Measurements from ENCODE around the gene MGAT3. TPM values are rescaled to one million over a fixed set of nuclear protein-coding genes. Genes with fewer than 3 reads are reported as not detected.

The MGAT3 gene
- total and polyA plus RNA-seq, 2 of the 13 experiments (the other 11 are each of a cell fraction or from before 2014, with no cell fraction given) = 0.11 to 0.15 TPM

DNA sequence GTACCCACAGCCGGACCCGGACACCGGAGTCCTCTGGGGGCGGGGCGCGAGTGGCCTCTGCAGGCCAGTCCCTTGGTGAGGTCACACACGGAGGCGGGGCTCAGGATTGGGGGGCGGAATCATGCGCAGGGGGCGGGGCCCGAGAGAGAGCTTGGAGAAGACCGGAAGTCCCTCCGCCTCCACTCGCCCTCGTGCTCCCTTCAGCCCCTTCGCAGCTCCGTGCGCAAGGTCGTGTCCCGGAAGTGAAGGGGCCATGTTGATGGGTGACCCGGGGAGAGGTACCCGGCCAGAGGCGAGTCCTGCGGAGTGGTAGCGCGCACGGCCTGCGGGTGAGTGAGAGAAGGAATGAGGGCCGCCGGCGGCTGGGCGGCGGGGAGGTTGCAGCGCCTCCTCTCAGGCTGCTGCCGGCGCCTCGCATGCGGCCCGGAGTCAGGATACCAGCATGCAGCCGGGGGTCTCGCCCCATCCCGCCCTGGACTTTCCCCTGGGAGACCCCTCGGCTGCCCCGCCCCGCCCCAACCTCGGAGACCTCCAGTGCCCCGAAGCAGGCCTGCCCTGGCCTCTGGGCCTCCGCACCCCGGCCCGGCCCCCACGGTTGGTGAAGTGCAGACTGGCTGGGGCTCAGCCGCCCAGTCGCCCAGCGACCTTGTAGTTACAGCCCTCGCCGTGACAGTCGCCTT lies 45.4 kb downstream of the MGAT3 start, which contains the start of gene MIEF1 (continued):
- TF ChIP-seq, protein P1, sequence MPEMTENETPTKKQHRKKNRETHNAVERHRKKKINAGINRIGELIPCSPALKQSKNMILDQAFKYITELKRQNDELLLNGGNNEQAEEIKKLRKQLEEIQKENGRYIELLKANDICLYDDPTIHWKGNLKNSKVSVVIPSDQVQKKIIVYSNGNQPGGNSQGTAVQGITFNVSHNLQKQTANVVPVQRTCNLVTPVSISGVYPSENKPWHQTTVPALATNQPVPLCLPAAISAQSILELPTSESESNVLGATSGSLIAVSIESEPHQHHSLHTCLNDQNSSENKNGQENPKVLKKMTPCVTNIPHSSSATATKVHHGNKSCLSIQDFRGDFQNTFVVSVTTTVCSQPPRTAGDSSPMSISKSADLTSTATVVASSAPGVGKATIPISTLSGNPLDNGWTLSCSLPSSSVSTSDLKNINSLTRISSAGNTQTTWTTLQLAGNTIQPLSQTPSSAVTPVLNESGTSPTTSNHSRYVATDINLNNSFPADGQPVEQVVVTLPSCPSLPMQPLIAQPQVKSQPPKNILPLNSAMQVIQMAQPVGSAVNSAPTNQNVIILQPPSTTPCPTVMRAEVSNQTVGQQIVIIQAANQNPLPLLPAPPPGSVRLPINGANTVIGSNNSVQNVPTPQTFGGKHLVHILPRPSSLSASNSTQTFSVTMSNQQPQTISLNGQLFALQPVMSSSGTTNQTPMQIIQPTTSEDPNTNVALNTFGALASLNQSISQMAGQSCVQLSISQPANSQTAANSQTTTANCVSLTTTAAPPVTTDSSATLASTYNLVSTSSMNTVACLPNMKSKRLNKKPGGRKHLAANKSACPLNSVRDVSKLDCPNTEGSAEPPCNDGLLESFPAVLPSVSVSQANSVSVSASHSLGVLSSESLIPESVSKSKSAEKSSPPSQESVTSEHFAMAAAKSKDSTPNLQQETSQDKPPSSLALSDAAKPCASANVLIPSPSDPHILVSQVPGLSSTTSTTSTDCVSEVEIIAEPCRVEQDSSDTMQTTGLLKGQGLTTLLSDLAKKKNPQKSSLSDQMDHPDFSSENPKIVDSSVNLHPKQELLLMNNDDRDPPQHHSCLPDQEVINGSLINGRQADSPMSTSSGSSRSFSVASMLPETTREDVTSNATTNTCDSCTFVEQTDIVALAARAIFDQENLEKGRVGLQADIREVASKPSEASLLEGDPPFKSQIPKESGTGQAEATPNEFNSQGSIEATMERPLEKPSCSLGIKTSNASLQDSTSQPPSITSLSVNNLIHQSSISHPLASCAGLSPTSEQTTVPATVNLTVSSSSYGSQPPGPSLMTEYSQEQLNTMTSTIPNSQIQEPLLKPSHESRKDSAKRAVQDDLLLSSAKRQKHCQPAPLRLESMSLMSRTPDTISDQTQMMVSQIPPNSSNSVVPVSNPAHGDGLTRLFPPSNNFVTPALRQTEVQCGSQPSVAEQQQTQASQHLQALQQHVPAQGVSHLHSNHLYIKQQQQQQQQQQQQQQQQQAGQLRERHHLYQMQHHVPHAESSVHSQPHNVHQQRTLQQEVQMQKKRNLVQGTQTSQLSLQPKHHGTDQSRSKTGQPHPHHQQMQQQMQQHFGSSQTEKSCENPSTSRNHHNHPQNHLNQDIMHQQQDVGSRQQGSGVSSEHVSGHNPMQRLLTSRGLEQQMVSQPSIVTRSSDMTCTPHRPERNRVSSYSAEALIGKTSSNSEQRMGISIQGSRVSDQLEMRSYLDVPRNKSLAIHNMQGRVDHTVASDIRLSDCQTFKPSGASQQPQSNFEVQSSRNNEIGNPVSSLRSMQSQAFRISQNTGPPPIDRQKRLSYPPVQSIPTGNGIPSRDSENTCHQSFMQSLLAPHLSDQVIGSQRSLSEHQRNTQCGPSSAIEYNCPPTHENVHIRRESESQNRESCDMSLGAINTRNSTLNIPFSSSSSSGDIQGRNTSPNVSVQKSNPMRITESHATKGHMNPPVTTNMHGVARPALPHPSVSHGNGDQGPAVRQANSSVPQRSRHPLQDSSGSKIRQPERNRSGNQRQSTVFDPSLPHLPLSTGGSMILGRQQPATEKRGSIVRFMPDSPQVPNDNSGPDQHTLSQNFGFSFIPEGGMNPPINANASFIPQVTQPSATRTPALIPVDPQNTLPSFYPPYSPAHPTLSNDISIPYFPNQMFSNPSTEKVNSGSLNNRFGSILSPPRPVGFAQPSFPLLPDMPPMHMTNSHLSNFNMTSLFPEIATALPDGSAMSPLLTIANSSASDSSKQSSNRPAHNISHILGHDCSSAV (CRISPR knock-in tag; IDR thresholded peaks at IDR 0.05; ENCODE audit: borderline replicate concordance) = no peak
- TF ChIP-seq ZNF749 (CRISPR knock-in tag; IDR thresholded peaks at IDR 0.05; ENCODE audit: borderline replicate concordance) = no peak; the same call in 1 of the 2 replicates
- peak; percentile 54 for TF ChIP-seq GATAD2A (CRISPR knock-in tag; IDR thresholded peaks at IDR 0.05)
- peak; percentile 88 for TF ChIP-seq SALL1 (CRISPR knock-in tag; IDR thresholded peaks at IDR 0.05)
- TF ChIP-seq, protein P2, sequence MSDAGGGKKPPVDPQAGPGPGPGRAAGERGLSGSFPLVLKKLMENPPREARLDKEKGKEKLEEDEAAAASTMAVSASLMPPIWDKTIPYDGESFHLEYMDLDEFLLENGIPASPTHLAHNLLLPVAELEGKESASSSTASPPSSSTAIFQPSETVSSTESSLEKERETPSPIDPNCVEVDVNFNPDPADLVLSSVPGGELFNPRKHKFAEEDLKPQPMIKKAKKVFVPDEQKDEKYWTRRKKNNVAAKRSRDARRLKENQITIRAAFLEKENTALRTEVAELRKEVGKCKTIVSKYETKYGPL (CRISPR knock-in tag; IDR thresholded peaks at IDR 0.05) = no peak
- TF ChIP-seq ZNF326 (CRISPR knock-in tag; IDR thresholded peaks at IDR 0.05; ENCODE audit: borderline replicate concordance) = no peak
- no peak for TF ChIP-seq ATF7 (IDR thresholded peaks at IDR 0.05)
- 0 out of 2 replicates have a peak, but pooled peaks have one; percentile 76 for TF ChIP-seq ATF7 (CRISPR knock-in tag; IDR thresholded peaks at IDR 0.05)
- TF ChIP-seq, protein P3, sequence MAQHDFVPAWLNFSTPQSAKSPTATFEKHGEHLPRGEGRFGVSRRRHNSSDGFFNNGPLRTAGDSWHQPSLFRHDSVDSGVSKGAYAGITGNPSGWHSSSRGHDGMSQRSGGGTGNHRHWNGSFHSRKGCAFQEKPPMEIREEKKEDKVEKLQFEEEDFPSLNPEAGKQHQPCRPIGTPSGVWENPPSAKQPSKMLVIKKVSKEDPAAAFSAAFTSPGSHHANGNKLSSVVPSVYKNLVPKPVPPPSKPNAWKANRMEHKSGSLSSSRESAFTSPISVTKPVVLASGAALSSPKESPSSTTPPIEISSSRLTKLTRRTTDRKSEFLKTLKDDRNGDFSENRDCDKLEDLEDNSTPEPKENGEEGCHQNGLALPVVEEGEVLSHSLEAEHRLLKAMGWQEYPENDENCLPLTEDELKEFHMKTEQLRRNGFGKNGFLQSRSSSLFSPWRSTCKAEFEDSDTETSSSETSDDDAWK (CRISPR knock-in tag; IDR thresholded peaks at IDR 0.05) = no peak
- peak; percentile 70 for TF ChIP-seq ZBTB7A (CRISPR knock-in tag; IDR thresholded peaks at IDR 0.05)
- TF ChIP-seq, protein P4, sequence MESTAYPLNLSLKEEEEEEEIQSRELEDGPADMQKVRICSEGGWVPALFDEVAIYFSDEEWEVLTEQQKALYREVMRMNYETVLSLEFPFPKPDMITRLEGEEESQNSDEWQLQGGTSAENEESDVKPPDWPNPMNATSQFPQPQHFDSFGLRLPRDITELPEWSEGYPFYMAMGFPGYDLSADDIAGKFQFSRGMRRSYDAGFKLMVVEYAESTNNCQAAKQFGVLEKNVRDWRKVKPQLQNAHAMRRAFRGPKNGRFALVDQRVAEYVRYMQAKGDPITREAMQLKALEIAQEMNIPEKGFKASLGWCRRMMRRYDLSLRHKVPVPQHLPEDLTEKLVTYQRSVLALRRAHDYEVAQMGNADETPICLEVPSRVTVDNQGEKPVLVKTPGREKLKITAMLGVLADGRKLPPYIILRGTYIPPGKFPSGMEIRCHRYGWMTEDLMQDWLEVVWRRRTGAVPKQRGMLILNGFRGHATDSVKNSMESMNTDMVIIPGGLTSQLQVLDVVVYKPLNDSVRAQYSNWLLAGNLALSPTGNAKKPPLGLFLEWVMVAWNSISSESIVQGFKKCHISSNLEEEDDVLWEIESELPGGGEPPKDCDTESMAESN (CRISPR knock-in tag; conservative IDR thresholded peaks at IDR 0.05) = peak; percentile 64; the same call in 1 of the 2 replicates
- peak; percentile 91 for TF ChIP-seq ESRRA (CRISPR knock-in tag; IDR thresholded peaks at IDR 0.05; ENCODE audit: low read depth)
- no peak for TF ChIP-seq ZNF672 (CRISPR knock-in tag; IDR thresholded peaks at IDR 0.05)
- TF ChIP-seq MTA1 (CRISPR knock-in tag; IDR thresholded peaks at IDR 0.05; ENCODE audit: borderline replicate concordance) = peak; percentile 60; the same call in 1 of the 2 replicates
